ENCODE measurements around the gene CCDC102A. TPM values are rescaled to one million over a fixed set of nuclear protein-coding genes. Genes with fewer than 3 reads are reported as not detected.
A peak's percentile ranks its signal among the peaks of the same experiment; 100 is the strongest.

The CCDC102A gene
- total and polyA plus RNA-seq, 4 donors, result 12.9 to 21.9 (median 14.7) TPM

- Histone ChIP-seq H3K9me3 (ENCODE audit: control insufficient read depth, low read length) (no peaks in the 10 kb centered on the region), H3K27ac (ENCODE audit: low read depth in 1 of 2, low read length in 2 of 2) (peak overlapping the region in 1 of 2 donors; percentile 2), H3K4me1 (ENCODE audit: control insufficient read depth in 1 of 2, insufficient read depth in 2 of 2, low read length in 2 of 2) (no peaks in the 10 kb centered on the region), H3K4me3 (ENCODE audit: low read length in 2 of 2) (no peak overlapping the region), H3K36me3 (ENCODE audit: control insufficient read depth in 1 of 2, insufficient read depth in 2 of 2, low read length in 1 of 2) (no peaks in the 10 kb centered on the region), H3K27me3 (ENCODE audit: control insufficient read depth in 1 of 2, insufficient read depth in 2 of 2, low read length in 1 of 2) (no peaks in the 10 kb centered on the region)
- 66 to 69% methylated on average over 19 of the region's 19 CpGs for WGBS, 2 donors
- intact Hi-C loops (cut with DNase I), result no loop called here
- DNase-seq, result peak; percentile 46 to 77
- no peak for ATAC-seq (ENCODE audit: low FRiP score)
Measured at GRCh38 chr16:57483725-57484514, 52.5 kb downstream of the CCDC102A start.

- 73 to 83% methylated on average over 13 to 14 of the region's 14 CpGs for WGBS, 2 donors
- no peaks in the 10 kb centered on the region for H3K36me3 ChIP-seq (ENCODE audit: control insufficient read depth in 1 of 2, insufficient read depth in 2 of 2, low read length in 1 of 2)
- no peak overlapping the region for H3K4me3 ChIP-seq (ENCODE audit: low read length in 2 of 2)
- H3K27ac ChIP-seq (ENCODE audit: low read depth in 1 of 2, low read length in 2 of 2), result no peak overlapping the region
- H3K4me1 ChIP-seq (ENCODE audit: control insufficient read depth in 1 of 2, insufficient read depth in 2 of 2, low read length in 2 of 2), result no peaks in the 10 kb centered on the region
- no peak for ATAC-seq (ENCODE audit: low FRiP score)
- DNase-seq, result peak; percentile 40 to 73
- intact Hi-C loops (cut with DNase I), result no loop called here
- H3K27me3 ChIP-seq (ENCODE audit: control insufficient read depth in 1 of 2, insufficient read depth in 2 of 2, low read length in 1 of 2), result no peaks in the 10 kb centered on the region
- no peaks in the 10 kb centered on the region for H3K9me3 ChIP-seq (ENCODE audit: control insufficient read depth, low read length)
Measured at GRCh38 chr16:57482845-57483545, 53.4 kb downstream of the CCDC102A start.

GRCh38 chr16:57481421-57481820, 55.0 kb downstream of the CCDC102A start:
- Histone ChIP-seq H3K36me3 (ENCODE audit: control insufficient read depth in 1 of 2, insufficient read depth in 2 of 2, low read length in 1 of 2) (no peaks in the 10 kb centered on the region), H3K4me1 (ENCODE audit: control insufficient read depth in 1 of 2, insufficient read depth in 2 of 2, low read length in 2 of 2) (no peaks in the 10 kb centered on the region), H3K9me3 (ENCODE audit: control insufficient read depth, low read length) (no peaks in the 10 kb centered on the region), H3K27me3 (ENCODE audit: control insufficient read depth in 1 of 2, insufficient read depth in 2 of 2, low read length in 1 of 2) (no peaks in the 10 kb centered on the region), H3K27ac (ENCODE audit: low read depth in 1 of 2, low read length in 2 of 2) (peak overlapping the region in 1 of 2 donors; percentile 70), H3K4me3 (ENCODE audit: low read length in 2 of 2) (no peak overlapping the region)
- WGBS, 2 donors, result 83 to 87% methylated on average over 4 of the region's 4 CpGs
- ATAC-seq (ENCODE audit: low FRiP score) (no peak), DNase-seq (peak; percentile 24 to 40)
- intact Hi-C loops (cut with DNase I), result no loop called here

- Histone ChIP-seq H3K36me3 (ENCODE audit: control insufficient read depth in 1 of 2, insufficient read depth in 2 of 2, low read length in 1 of 2) (no peaks in the 10 kb centered on the region), H3K4me1 (ENCODE audit: control insufficient read depth in 1 of 2, insufficient read depth in 2 of 2, low read length in 2 of 2) (no peaks in the 10 kb centered on the region), H3K27me3 (ENCODE audit: control insufficient read depth in 1 of 2, insufficient read depth in 2 of 2, low read length in 1 of 2) (no peaks in the 10 kb centered on the region), H3K27ac (ENCODE audit: low read depth in 1 of 2, low read length in 2 of 2) (peak overlapping the region in 1 of 2 donors; percentile 70), H3K9me3 (ENCODE audit: control insufficient read depth, low read length) (no peaks in the 10 kb centered on the region), H3K4me3 (ENCODE audit: low read length in 2 of 2) (no peak overlapping the region)
- intact Hi-C loops (cut with DNase I), result no loop called here
- 16% methylated on average over 6 of the region's 6 CpGs for WGBS, 2 donors
- DNase-seq (peak; percentile 32 to 60), ATAC-seq (ENCODE audit: low FRiP score) (no peak)
Measured at GRCh38 chr16:57480754-57481230, 55.6 kb downstream of the CCDC102A start.

- H3K4me1 ChIP-seq (ENCODE audit: control insufficient read depth in 1 of 2, insufficient read depth in 2 of 2, low read length in 2 of 2), result no peaks in the 10 kb centered on the region
- WGBS, 2 donors, result 13 to 14% methylated on average over 15 of the region's 15 CpGs
- DNase-seq, result peak; percentile 81 to 91
- H3K4me3 ChIP-seq (ENCODE audit: low read length in 2 of 2), result peak overlapping the region; percentile 4 to 35
- no peaks in the 10 kb centered on the region for H3K36me3 ChIP-seq (ENCODE audit: control insufficient read depth in 1 of 2, insufficient read depth in 2 of 2, low read length in 1 of 2)
- peak overlapping the region in 1 of 2 donors; percentile 73 for H3K27ac ChIP-seq (ENCODE audit: low read depth in 1 of 2, low read length in 2 of 2)
- H3K9me3 ChIP-seq (ENCODE audit: control insufficient read depth, low read length), result no peaks in the 10 kb centered on the region
- peak; percentile 64 for ATAC-seq (ENCODE audit: low FRiP score)
- H3K27me3 ChIP-seq (ENCODE audit: control insufficient read depth in 1 of 2, insufficient read depth in 2 of 2, low read length in 1 of 2), result no peaks in the 10 kb centered on the region
- intact Hi-C loops (cut with DNase I), result no loop called here
Measured at GRCh38 chr16:57479976-57480753, 56.2 kb downstream of the CCDC102A start.

- H3K27ac ChIP-seq (ENCODE audit: low read depth in 1 of 2, low read length in 2 of 2), result peak overlapping the region in 1 of 2 donors; percentile 73
- ATAC-seq (ENCODE audit: low FRiP score) (peak; percentile 62), DNase-seq (peak; percentile 71 to 81)
- intact Hi-C loops (cut with DNase I), result no loop called here
- H3K9me3 ChIP-seq (ENCODE audit: control insufficient read depth, low read length), result no peaks in the 10 kb centered on the region
- no peaks in the 10 kb centered on the region for H3K4me1 ChIP-seq (ENCODE audit: control insufficient read depth in 1 of 2, insufficient read depth in 2 of 2, low read length in 2 of 2)
- H3K4me3 ChIP-seq (ENCODE audit: low read length in 2 of 2), result peak overlapping the region; percentile 4 to 35
- H3K27me3 ChIP-seq (ENCODE audit: control insufficient read depth in 1 of 2, insufficient read depth in 2 of 2, low read length in 1 of 2), result no peaks in the 10 kb centered on the region
- 3 to 4% methylated on average over 36 of the region's 36 CpGs for WGBS, 2 donors
- peaks cover 0 to 2% of the 10 kb centered on the region in 2 donors for H3K36me3 ChIP-seq (ENCODE audit: control insufficient read depth in 1 of 2, insufficient read depth in 2 of 2, low read length in 1 of 2)
Measured at GRCh38 chr16:57479205-57479975, 57.0 kb downstream of the CCDC102A start.

- DNase-seq, result peak; percentile 38 to 62
- Histone ChIP-seq H3K4me1 (ENCODE audit: control insufficient read depth in 1 of 2, insufficient read depth in 2 of 2, low read length in 2 of 2) (no peaks in the 10 kb centered on the region), H3K27ac (ENCODE audit: low read depth in 1 of 2, low read length in 2 of 2) (peak overlapping the region in 1 of 2 donors; percentile 23), H3K4me3 (ENCODE audit: low read length in 2 of 2) (peak overlapping the region in 1 of 2 donors; percentile 35), H3K27me3 (ENCODE audit: control insufficient read depth in 1 of 2, insufficient read depth in 2 of 2, low read length in 1 of 2) (no peaks in the 10 kb centered on the region), H3K9me3 (ENCODE audit: control insufficient read depth, low read length) (no peaks in the 10 kb centered on the region), H3K36me3 (ENCODE audit: control insufficient read depth in 1 of 2, insufficient read depth in 2 of 2, low read length in 1 of 2) (peaks cover 0 to 2% of the 10 kb centered on the region in 2 donors)
- intact Hi-C loops (cut with DNase I), result no loop called here
- WGBS, 2 donors, result 21 to 25% methylated on average over 15 of the region's 15 CpGs
- ATAC-seq (ENCODE audit: low FRiP score), result no peak
Measured at GRCh38 chr16:57478396-57479204, 57.8 kb downstream of the CCDC102A start.
